Anterior cingulate cortex (tissue), 58 donors: ENCODE data around the gene HORMAD1.
"Not testable (repeated sequence)": the region's sequence is repeated elsewhere in the genome, so short reads cannot be mapped to it uniquely, and the experiment has no call there.

Source experiments
- DNase-seq, 58 donors: peaks; one replicate each; lab custom pipeline; 2025; lab: John Stamatoyannopoulos, UW

HORMAD1 gene

GRCh38 chr1:150703427-150703826 lies 17.3 kb downstream of the HORMAD1 start:
- no peak for DNase-seq

GRCh38 chr1:150696995-150697927 lies 23.4 kb downstream of the HORMAD1 start, which contains the start of gene GOLPH3L:
GOLPH3L (minus strand) TSS chr1:150697154; CDS start chr1:150694838, 2,316 bp downstream.
- peak; percentile 37 to 99 (median 91) for DNase-seq

GRCh38 chr1:150696590-150696989 lies 24.1 kb downstream of the HORMAD1 start:
- no peak for DNase-seq

- DNase-seq: no peak
These were observed 24.5 kb downstream of the HORMAD1 start for GRCh38 chr1:150696162-150696561.

- DNase-seq: no peak
These were observed 25.1 kb downstream of the HORMAD1 start for GRCh38 chr1:150695561-150695960.

- DNase-seq: no peak
These were observed 28.0 kb downstream of the HORMAD1 start for GRCh38 chr1:150692720-150693119.

GRCh38 chr1:150688763-150689162 lies 31.9 kb downstream of the HORMAD1 start:
- no peak for DNase-seq

GRCh38 chr1:150686275-150686674 lies 34.4 kb downstream of the HORMAD1 start:
- no peak for DNase-seq

- DNase-seq: no peak
These were observed 36.8 kb downstream of the HORMAD1 start for GRCh38 chr1:150683914-150684313.

- no peak for DNase-seq
These were observed 41.7 kb downstream of the HORMAD1 start for GRCh38 chr1:150678988-150679387.

GRCh38 chr1:150674881-150675280 lies 45.8 kb downstream of the HORMAD1 start:
- no peak for DNase-seq

GRCh38 chr1:150663321-150663720 lies 57.4 kb downstream of the HORMAD1 start:
- DNase-seq: no peak

GRCh38 chr1:150662811-150663210 lies 57.9 kb downstream of the HORMAD1 start:
- DNase-seq: no peak

- no peak for DNase-seq
These were observed 59.5 kb downstream of the HORMAD1 start for GRCh38 chr1:150661156-150661555.

GRCh38 chr1:150660584-150660983 lies 60.1 kb downstream of the HORMAD1 start:
- no peak for DNase-seq

GRCh38 chr1:150657064-150657463 lies 63.6 kb downstream of the HORMAD1 start:
- DNase-seq: not testable (repeated sequence)

- not testable (repeated sequence) for DNase-seq
These were observed 66.1 kb downstream of the HORMAD1 start for GRCh38 chr1:150654635-150655034.

GRCh38 chr1:150650193-150650592 lies 70.5 kb downstream of the HORMAD1 start:
- no peak for DNase-seq

- no peak for DNase-seq
These were observed 71.1 kb downstream of the HORMAD1 start for GRCh38 chr1:150649441-150650075.
